ENCODE measurements around the gene RNU1-1.
"Not testable (repeated sequence)": the region's sequence is repeated elsewhere in the genome, so short reads cannot be mapped to it uniquely, and the experiment has no call there.

Gene RNU1-1

GRCh38 chr1:16537528-16537927, 23.4 kb upstream of the RNU1-1 start:
- H3K4me1 ChIP-seq (ENCODE audit: control insufficient read depth in 1 of 2, insufficient read depth in 2 of 2, low read length in 2 of 2), result not testable (repeated sequence)

DNA sequence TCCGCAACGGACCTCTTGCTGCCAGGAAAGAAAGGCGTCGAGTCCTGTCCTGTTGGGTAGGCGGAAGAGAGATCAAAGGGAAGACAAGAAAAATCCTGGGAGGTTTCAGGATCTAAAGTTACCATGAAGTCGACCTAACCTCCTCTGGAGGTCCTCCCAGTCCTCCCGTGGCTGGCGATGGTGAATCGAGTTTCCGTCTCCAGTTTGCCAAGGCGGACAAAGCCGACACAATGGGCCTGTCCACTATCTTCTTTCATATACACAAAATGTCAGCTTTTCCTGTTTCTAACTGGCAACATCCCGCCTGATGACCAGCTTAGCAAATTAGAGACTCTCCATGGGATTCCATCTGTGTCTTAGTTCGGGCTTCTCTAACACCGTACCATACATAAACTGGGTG, 22.7 kb upstream of the RNU1-1 start:
- not testable (repeated sequence) for H3K9me3 ChIP-seq (ENCODE audit: control insufficient read depth in 1 of 2, low read length in 2 of 2); H3K36me3 ChIP-seq (ENCODE audit: control insufficient read depth in 1 of 2, insufficient read depth in 2 of 2, low read length in 2 of 2); H3K27me3 ChIP-seq (ENCODE audit: low read depth, low read length); H3K4me3 ChIP-seq (ENCODE audit: low read depth in 1 of 2, low read length in 2 of 2); H3K4me1 ChIP-seq (ENCODE audit: control insufficient read depth in 1 of 2, insufficient read depth in 2 of 2, low read length in 2 of 2); H3K27ac ChIP-seq (ENCODE audit: low read length)

More at GRCh38 chr1:16537528-16537927, 23.4 kb upstream of the RNU1-1 start:
- not testable (repeated sequence) for H3K27me3 ChIP-seq (ENCODE audit: low read depth, low read length); H3K9me3 ChIP-seq (ENCODE audit: control insufficient read depth in 1 of 2, low read length in 2 of 2); H3K27ac ChIP-seq (ENCODE audit: low read length); H3K4me3 ChIP-seq (ENCODE audit: low read depth in 1 of 2, low read length in 2 of 2); H3K36me3 ChIP-seq (ENCODE audit: control insufficient read depth in 1 of 2, insufficient read depth in 2 of 2, low read length in 2 of 2)

DNA sequence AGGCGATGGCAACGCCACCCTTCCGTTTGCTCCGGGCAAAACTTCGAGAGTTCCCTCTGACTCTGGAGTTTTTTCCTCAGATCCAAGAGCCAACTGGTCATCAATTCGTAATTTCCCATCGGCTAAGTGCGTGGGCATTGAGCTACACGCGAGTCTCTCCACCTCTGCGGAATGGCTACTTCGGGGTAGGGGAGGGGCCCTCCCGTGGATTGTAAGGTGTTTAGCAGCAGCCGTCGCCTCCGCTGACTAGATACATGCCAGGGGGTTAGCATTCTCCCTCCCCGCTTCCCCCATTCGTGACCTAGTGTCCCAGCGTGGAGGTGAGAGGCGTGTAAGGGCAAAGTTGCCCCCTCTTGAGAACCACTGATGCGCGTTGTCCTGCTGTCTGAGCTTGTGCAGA, 21.8 kb upstream of the RNU1-1 start:
- not testable (repeated sequence) for H3K36me3 ChIP-seq (ENCODE audit: control insufficient read depth in 1 of 2, insufficient read depth in 2 of 2, low read length in 2 of 2); H3K4me3 ChIP-seq (ENCODE audit: low read depth in 1 of 2, low read length in 2 of 2); H3K9me3 ChIP-seq (ENCODE audit: control insufficient read depth in 1 of 2, low read length in 2 of 2); H3K4me1 ChIP-seq (ENCODE audit: control insufficient read depth in 1 of 2, insufficient read depth in 2 of 2, low read length in 2 of 2); H3K27ac ChIP-seq (ENCODE audit: low read length); H3K27me3 ChIP-seq (ENCODE audit: low read depth, low read length)

DNA sequence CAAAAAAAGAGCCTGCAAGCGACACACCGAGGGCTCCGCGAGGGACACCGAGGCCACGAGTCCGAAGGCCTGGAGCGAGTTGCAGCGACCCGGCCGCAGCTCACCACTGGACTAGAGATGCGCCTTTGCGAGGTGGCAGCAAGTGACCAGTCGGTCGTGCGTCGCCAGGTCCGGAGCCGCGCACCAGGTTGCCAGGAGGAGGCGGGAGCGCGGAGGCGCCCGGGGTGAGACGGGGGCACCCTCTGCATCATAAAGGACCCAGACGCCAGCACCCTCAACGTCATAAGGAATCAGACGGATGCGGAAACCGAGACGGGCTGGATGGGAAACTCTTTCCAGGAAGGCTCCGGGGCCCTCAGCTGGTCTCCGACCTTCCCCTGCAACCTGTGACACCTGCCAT, 21.4 kb upstream of the RNU1-1 start:
- H3K36me3 ChIP-seq (ENCODE audit: control insufficient read depth in 1 of 2, insufficient read depth in 2 of 2, low read length in 2 of 2); H3K4me3 ChIP-seq (ENCODE audit: low read depth in 1 of 2, low read length in 2 of 2); H3K27me3 ChIP-seq (ENCODE audit: low read depth, low read length); H3K9me3 ChIP-seq (ENCODE audit: control insufficient read depth in 1 of 2, low read length in 2 of 2); H3K4me1 ChIP-seq (ENCODE audit: control insufficient read depth in 1 of 2, insufficient read depth in 2 of 2, low read length in 2 of 2); H3K27ac ChIP-seq (ENCODE audit: low read length): not testable (repeated sequence)

GRCh38 chr1:16534829-16535456, 20.9 kb upstream of the RNU1-1 start:
- H3K4me1 ChIP-seq (ENCODE audit: control insufficient read depth in 1 of 2, insufficient read depth in 2 of 2, low read length in 2 of 2); H3K27me3 ChIP-seq (ENCODE audit: low read depth, low read length); H3K27ac ChIP-seq (ENCODE audit: low read length); H3K9me3 ChIP-seq (ENCODE audit: control insufficient read depth in 1 of 2, low read length in 2 of 2); H3K4me3 ChIP-seq (ENCODE audit: low read depth in 1 of 2, low read length in 2 of 2); H3K36me3 ChIP-seq (ENCODE audit: control insufficient read depth in 1 of 2, insufficient read depth in 2 of 2, low read length in 2 of 2): not testable (repeated sequence)

DNA sequence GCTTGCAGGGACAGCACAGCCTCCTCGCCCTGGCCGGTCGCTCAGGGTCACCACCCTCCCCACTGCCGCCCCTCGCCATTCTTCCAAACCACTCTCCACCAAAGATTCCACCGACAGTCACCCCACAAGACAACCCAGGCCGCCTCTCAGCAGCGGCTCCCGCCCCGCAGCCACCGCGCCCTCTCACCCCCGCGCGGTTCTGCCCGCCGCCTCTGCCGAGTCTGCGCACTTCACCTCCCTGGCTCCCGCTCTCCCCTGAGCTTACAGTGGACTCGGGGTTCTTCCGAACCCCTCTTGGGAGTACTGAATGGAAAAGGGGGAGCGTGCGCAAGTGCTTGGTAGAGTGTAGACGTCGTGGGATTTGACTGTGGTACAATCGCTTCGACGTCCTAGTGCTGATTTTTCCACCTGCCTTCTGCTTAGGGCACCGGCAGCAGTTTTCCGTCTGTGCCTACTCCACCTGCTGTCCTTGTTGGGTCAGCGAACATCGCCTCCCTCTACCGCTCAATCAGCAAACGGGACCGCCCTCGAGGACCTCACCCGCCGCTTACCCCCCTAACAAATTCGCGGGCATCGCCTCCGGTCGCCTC, 20.2 kb upstream of the RNU1-1 start:
- not testable (repeated sequence) for H3K4me3 ChIP-seq (ENCODE audit: low read depth in 1 of 2, low read length in 2 of 2); H3K9me3 ChIP-seq (ENCODE audit: control insufficient read depth in 1 of 2, low read length in 2 of 2); H3K4me1 ChIP-seq (ENCODE audit: control insufficient read depth in 1 of 2, insufficient read depth in 2 of 2, low read length in 2 of 2); H3K27ac ChIP-seq (ENCODE audit: low read length); H3K36me3 ChIP-seq (ENCODE audit: control insufficient read depth in 1 of 2, insufficient read depth in 2 of 2, low read length in 2 of 2); H3K27me3 ChIP-seq (ENCODE audit: low read depth, low read length)

DNA sequence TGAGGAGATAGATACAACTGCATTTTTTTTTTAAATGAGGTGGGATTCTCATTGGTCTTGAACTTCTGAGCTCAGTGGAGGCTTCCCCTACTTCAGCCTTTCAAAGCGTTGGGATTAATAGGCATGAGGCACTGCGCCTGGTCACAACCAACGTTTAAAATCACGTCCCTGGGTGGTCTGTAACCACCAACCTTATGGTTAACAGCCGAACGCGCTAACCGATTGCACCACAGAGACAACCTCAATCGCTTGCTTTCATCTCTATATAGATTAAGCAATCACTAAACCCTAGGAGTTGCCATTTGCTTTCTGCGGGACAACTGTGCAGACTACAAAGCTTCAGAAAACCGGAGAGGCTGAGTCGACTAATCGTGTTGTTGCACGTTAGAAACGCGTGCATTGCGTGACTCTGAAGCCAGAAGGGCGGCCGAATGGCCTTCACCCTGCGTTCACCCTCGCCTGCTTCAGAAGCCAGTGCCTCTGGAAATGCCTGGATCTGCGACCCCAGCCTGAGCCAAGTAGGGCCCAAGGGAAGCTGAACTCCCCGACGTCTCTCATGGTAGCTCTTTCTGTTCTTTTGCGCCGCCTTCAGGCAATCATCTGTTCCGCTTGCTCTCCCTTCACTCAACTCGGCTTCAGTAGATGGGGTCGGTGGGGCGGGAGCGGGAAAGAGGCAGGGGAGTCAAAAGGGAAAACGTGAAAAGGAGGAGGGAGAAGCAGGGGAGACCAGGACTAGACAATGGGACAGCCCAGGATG, 18.3 kb upstream of the RNU1-1 start:
- not testable (repeated sequence) for H3K9me3 ChIP-seq (ENCODE audit: control insufficient read depth in 1 of 2, low read length in 2 of 2); H3K27me3 ChIP-seq (ENCODE audit: low read depth, low read length); H3K4me3 ChIP-seq (ENCODE audit: low read depth in 1 of 2, low read length in 2 of 2); H3K36me3 ChIP-seq (ENCODE audit: control insufficient read depth in 1 of 2, insufficient read depth in 2 of 2, low read length in 2 of 2); H3K27ac ChIP-seq (ENCODE audit: low read length); H3K4me1 ChIP-seq (ENCODE audit: control insufficient read depth in 1 of 2, insufficient read depth in 2 of 2, low read length in 2 of 2)

DNA sequence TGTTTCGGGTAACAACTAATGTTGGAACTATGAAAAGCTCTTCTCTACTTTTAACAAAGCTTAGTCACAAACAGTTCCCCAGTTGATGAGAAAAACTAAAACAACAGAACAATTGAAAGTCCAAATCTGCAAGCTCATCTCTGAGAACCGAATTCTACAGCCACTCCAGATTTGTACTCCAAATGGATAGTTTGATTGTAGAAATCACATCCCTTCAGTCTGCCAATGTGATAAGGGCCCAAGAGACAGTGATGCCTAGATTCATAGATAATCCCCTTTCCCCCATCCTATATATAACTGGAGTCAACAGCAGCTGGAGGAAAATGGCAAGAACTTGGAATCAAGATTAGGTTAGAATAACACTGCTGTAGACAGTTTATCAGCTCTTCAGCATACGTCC, 14.3 kb upstream of the RNU1-1 start:
- not testable (repeated sequence) for H3K36me3 ChIP-seq (ENCODE audit: control insufficient read depth in 1 of 2, insufficient read depth in 2 of 2, low read length in 2 of 2); H3K4me1 ChIP-seq (ENCODE audit: control insufficient read depth in 1 of 2, insufficient read depth in 2 of 2, low read length in 2 of 2); H3K27me3 ChIP-seq (ENCODE audit: low read depth, low read length); H3K27ac ChIP-seq (ENCODE audit: low read length); H3K9me3 ChIP-seq (ENCODE audit: control insufficient read depth in 1 of 2, low read length in 2 of 2); H3K4me3 ChIP-seq (ENCODE audit: low read depth in 1 of 2, low read length in 2 of 2)

DNA sequence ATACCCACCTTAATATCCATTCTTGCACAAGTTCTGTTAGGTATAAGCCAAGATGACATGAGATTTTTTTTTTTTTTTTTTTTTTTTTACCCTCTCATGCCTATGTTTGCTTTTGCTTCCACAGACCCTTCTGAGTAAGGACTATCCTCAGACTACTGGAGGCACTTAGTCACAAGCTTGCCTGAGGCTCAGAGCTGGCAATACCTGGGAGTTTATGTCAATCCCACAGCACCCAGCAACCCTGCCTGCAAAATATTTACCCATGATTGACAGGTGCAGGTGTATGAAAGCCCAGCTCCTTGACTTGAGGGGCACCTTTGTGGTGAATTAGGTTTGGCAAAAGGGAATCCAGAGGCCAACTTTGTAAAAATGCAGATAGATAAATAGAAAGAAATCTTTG, 11.7 kb upstream of the RNU1-1 start:
- H3K27me3 ChIP-seq (ENCODE audit: low read depth, low read length); H3K4me3 ChIP-seq (ENCODE audit: low read depth in 1 of 2, low read length in 2 of 2); H3K27ac ChIP-seq (ENCODE audit: low read length); H3K4me1 ChIP-seq (ENCODE audit: control insufficient read depth in 1 of 2, insufficient read depth in 2 of 2, low read length in 2 of 2); H3K9me3 ChIP-seq (ENCODE audit: control insufficient read depth in 1 of 2, low read length in 2 of 2); H3K36me3 ChIP-seq (ENCODE audit: control insufficient read depth in 1 of 2, insufficient read depth in 2 of 2, low read length in 2 of 2): not testable (repeated sequence)

DNA sequence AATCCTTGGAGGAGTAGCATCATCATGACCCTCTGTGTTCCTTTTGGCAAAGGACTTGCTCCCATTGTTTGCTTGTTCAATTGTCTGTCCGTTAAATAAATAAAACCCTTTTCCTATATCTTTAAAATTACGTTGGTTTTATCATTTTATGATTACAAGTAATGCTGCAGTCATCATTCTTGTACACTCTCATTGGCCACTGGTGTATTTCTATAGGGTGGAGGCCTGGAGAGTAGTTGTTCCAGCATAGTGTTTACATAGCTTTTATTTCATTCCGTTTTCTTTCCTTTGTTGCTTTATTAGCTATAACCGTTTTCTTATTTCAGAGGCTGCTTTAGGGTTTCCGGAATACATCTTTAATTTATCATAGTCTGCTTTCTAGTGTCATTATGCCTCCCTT, 7.6 kb upstream of the RNU1-1 start:
- H3K4me3 ChIP-seq (ENCODE audit: low read depth in 1 of 2, low read length in 2 of 2); H3K27me3 ChIP-seq (ENCODE audit: low read depth, low read length); H3K4me1 ChIP-seq (ENCODE audit: control insufficient read depth in 1 of 2, insufficient read depth in 2 of 2, low read length in 2 of 2); H3K36me3 ChIP-seq (ENCODE audit: control insufficient read depth in 1 of 2, insufficient read depth in 2 of 2, low read length in 2 of 2); H3K27ac ChIP-seq (ENCODE audit: low read length); H3K9me3 ChIP-seq (ENCODE audit: control insufficient read depth in 1 of 2, low read length in 2 of 2): not testable (repeated sequence)

GRCh38 chr1:16521288-16521583, 7.2 kb upstream of the RNU1-1 start:
- Histone ChIP-seq H3K36me3 (ENCODE audit: control insufficient read depth in 1 of 2, insufficient read depth in 2 of 2, low read length in 2 of 2) (no peaks in the 10 kb centered on the region), H3K27ac (ENCODE audit: low read length) (no peak overlapping the region), H3K27me3 (ENCODE audit: low read depth, low read length) (no peaks in the 10 kb centered on the region), H3K4me3 (ENCODE audit: low read depth in 1 of 2, low read length in 2 of 2) (no peak overlapping the region), H3K4me1 (ENCODE audit: control insufficient read depth in 1 of 2, insufficient read depth in 2 of 2, low read length in 2 of 2) (no peaks in the 10 kb centered on the region), H3K9me3 (ENCODE audit: control insufficient read depth in 1 of 2, low read length in 2 of 2) (no peaks in the 10 kb centered on the region)

Data from muscle layer of duodenum (tissue), 2 donors.